GM23338 (cell line): ENCODE data around the gene SAMD10.
A peak's percentile ranks its signal among the peaks of the same experiment; 100 is the strongest.

Experiments used
- EZH2 ChIP-seq: fragments of 200-600 bp; sonication (generic); IDR thresholded peaks from one replicate; pipeline ENCODE4 v1.8.0; 2017; ENCODE audit warnings: antibody characterized with exemption, mild to moderate bottlenecking, low read depth; ENCODE audit not compliant: unreplicated experiment
- JUNB ChIP-seq: IDR thresholded peaks from one replicate; pipeline ENCODE4 v1.6.1; 2016; ENCODE audit warnings: antibody characterized with exemption; ENCODE audit not compliant: unreplicated experiment
- POLR2AphosphoS5 ChIP-seq: IDR thresholded peaks from 2 replicates; pipeline ENCODE4 v1.6.1; 2016; ENCODE audit warnings: antibody characterized with exemption, low read depth
- STAT1 ChIP-seq: IDR thresholded peaks from one replicate; pipeline ENCODE4 v1.6.1; 2016; ENCODE audit warnings: antibody characterized with exemption; ENCODE audit not compliant: unreplicated experiment
- TF ChIP-seq, protein P1 (sequence below), 2 experiments: fragments of 200-600 bp in 1 of 2; sonication (generic) in 1 of 2; conservative IDR thresholded peaks; 2 replicates each; pipeline versions ENCODE4 v1.5.1 to v1.6.1; 2016 to 2017; ENCODE audit warnings: antibody characterized with exemption in 2 of 2, low read depth in 2 of 2, mild to moderate bottlenecking in 2 of 2, moderate library complexity in 1 of 2
- TF ChIP-seq, protein P2 (sequence below): IDR thresholded peaks from one replicate; pipeline ENCODE4 v1.6.1; 2018; ENCODE audit warnings: antibody characterized with exemption; ENCODE audit not compliant: unreplicated experiment

DNA sequence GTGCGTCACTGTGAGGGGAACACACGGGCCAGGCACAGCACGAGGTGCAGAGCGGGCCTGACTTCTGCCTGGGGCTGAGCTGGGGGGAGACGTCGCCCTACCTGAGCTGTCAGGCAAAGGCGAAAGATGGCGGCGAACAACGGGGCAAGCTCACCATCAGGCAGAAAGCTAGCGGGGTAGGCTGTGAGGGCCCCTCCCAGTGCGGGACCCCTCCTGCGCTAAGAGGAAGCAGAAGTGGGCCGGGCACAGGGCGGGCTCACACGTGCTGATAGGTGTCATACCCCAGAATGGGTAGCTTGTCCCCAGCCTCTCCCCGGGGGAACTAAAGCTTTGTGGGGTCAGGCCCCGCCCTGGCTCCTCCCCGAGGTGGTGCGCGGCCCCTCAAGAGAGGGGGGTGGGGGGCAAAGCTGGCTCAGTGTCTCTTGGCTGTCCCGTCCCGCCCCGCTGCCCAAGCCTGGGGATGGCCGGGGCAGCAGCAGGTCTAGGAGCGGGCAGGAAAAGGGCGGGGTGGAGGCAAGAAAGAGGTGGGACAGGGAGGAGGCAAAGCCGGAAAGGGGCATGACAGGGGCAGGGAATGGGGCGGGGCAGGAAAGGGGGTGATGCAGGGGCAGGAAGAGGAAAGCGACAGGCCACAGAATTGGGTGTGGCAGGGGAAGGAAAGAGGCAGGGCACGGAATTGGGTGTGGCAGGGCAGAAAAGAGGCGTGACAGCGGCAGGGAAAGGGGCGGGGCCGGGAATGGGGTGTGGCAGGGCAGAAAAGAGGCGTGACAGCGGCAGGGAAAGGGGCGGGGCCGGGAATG is 38.0 kb downstream of the SAMD10 start:
- TF ChIP-seq, protein P1, sequence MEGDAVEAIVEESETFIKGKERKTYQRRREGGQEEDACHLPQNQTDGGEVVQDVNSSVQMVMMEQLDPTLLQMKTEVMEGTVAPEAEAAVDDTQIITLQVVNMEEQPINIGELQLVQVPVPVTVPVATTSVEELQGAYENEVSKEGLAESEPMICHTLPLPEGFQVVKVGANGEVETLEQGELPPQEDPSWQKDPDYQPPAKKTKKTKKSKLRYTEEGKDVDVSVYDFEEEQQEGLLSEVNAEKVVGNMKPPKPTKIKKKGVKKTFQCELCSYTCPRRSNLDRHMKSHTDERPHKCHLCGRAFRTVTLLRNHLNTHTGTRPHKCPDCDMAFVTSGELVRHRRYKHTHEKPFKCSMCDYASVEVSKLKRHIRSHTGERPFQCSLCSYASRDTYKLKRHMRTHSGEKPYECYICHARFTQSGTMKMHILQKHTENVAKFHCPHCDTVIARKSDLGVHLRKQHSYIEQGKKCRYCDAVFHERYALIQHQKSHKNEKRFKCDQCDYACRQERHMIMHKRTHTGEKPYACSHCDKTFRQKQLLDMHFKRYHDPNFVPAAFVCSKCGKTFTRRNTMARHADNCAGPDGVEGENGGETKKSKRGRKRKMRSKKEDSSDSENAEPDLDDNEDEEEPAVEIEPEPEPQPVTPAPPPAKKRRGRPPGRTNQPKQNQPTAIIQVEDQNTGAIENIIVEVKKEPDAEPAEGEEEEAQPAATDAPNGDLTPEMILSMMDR (conservative IDR thresholded peaks at IDR 0.05; ENCODE audit: low read depth in 2 of 2), result no peak
- TF ChIP-seq EZH2 (no peak), STAT1 (no peak), POLR2AphosphoS5 (peak; percentile 6; the same call in 1 of the 2 replicates), JUNB (no peak)
- TF ChIP-seq, protein P2, sequence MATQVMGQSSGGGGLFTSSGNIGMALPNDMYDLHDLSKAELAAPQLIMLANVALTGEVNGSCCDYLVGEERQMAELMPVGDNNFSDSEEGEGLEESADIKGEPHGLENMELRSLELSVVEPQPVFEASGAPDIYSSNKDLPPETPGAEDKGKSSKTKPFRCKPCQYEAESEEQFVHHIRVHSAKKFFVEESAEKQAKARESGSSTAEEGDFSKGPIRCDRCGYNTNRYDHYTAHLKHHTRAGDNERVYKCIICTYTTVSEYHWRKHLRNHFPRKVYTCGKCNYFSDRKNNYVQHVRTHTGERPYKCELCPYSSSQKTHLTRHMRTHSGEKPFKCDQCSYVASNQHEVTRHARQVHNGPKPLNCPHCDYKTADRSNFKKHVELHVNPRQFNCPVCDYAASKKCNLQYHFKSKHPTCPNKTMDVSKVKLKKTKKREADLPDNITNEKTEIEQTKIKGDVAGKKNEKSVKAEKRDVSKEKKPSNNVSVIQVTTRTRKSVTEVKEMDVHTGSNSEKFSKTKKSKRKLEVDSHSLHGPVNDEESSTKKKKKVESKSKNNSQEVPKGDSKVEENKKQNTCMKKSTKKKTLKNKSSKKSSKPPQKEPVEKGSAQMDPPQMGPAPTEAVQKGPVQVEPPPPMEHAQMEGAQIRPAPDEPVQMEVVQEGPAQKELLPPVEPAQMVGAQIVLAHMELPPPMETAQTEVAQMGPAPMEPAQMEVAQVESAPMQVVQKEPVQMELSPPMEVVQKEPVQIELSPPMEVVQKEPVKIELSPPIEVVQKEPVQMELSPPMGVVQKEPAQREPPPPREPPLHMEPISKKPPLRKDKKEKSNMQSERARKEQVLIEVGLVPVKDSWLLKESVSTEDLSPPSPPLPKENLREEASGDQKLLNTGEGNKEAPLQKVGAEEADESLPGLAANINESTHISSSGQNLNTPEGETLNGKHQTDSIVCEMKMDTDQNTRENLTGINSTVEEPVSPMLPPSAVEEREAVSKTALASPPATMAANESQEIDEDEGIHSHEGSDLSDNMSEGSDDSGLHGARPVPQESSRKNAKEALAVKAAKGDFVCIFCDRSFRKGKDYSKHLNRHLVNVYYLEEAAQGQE, result no peak
